Activated CD4-positive, alpha-beta T cell treated with anti-CD3 and anti-CD28 coated beads for 24 hours (primary cell): ENCODE results near the gene PDPK1.
"Not testable (repeated sequence)": the region's sequence is repeated elsewhere in the genome, so short reads cannot be mapped to it uniquely, and the experiment has no call there.

Experiments
- DNase-seq, 2 donors: peaks; one replicate each; pipeline ENCODE4 v3.0.0-alpha.2; 2020; ENCODE audit warnings: low read depth in 2 of 2

The PDPK1 gene

DNA sequence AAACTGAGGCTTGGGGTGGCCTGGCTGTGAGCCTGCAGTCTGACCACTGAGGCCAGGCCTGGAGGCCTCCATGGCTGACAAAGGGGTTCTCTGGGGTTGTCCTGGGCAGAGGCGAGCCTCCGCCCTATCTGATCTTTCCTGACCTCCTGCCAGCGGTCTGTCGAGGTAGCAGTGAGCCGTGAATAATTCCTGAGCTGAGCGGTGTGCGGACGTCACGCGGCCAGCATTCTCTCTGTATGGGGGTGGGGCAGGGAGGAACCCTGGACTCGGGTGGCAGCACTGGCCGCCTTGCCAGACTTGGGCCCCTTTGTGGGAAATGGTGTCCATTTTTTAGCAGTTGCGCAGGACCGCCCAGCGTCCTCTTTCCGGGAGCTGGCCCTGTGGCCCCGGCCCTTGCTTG is 74.1 kb downstream of the PDPK1 start:
- DNase-seq: not testable (repeated sequence)

DNA sequence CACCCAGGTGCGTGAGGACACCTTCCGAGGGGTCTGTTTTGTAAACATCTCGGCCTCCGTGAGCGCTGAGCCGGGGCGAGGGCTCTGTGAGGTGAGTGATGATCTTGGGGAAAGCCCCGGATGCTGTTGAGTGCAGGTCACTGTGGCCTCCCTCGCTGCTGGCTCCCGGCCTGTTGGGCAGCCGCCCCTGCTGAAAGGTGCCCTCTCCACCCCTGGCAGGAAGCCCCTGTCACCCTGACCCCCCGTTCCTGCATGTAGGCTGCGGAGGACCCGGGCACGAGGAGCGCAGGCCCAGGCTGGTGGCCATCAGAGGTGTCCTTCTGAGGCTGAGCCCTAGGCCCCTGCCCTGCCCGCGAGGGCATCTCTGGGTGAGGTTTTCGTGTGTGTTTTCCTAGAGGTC is 75.4 kb downstream of the PDPK1 start:
- not testable (repeated sequence) for DNase-seq

DNA sequence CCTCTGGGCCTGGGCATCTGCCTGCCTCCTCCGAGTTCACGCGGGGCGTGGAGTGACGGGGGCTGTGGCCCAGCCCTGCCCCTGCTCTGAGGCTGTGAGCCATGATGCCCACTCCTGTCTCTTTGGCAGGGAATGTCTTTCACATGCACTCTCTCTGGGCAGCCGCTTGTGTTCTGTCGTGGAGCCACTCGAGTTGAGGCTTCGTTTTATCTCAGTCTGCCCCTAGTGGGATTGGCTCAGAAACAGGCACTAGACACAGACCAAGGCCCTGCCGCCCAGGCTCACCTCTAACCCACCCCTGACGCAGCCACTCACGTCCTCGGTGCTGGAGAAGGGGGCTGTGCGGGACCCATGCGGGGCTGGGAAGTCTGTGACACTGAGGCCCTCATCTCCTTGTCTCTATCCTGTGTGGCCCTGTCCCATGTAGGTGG is 77.0 kb downstream of the PDPK1 start:
- DNase-seq: no peak

DNA sequence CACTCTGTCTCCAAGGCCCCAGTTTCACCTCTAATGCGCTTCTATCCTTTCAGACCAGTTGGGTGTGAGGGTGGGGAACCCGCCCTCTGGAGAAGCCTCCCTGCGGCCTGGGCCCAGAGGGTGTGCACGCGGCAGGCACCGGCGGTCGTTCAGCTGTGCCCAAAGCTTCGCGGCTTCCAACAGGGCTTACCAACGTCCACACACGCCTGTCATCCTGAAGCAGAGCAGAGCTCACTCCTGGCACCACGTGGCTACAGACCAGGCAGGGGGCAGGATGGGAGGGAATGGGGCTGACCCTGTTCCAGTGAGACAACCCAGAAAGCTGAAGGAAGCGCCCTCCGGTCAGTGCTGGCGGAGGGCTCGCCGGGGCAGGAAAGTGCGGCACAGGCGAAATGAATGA is 81.1 kb downstream of the PDPK1 start:
- DNase-seq: not testable (repeated sequence)

DNA sequence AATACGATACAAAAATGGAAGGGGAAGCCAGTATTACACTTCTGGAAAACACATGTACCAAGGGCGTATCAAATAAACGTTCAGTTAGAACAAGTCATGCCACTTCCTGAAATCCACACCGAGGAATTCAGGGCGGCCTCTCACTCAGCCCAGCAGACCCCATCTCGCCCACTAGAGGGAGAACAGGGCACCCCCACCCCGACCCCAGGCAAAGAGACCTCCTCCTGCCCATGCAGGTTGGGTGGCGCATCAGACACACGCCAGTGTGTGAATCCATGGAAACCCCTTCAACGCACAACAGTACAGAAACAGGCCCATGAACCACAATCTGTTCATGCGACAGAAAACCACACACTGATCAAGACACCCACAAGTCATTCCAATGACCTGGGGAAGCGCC is 81.8 kb downstream of the PDPK1 start:
- DNase-seq: peak in 1 of 2 donors; percentile 11

DNA sequence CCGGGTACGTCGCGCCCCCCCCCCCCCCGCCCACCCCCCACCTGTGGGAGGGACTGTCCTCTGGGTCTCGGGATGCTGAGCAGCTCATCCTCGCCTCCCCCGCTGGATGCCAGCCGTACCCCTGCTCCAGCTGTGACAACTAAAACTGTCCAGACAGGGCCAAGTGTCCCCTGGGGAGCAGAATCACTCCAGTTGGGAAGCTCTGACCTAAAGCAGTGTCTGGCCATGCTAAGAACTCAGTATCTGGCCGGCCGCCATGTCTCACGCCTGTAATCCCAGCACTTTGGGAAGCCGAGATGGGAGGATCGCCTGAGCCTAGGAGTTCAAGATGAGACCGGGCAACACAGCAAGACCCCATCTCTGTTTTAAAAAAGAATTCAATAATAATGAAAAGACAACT is 83.0 kb downstream of the PDPK1 start:
- not testable (repeated sequence) for DNase-seq

DNA sequence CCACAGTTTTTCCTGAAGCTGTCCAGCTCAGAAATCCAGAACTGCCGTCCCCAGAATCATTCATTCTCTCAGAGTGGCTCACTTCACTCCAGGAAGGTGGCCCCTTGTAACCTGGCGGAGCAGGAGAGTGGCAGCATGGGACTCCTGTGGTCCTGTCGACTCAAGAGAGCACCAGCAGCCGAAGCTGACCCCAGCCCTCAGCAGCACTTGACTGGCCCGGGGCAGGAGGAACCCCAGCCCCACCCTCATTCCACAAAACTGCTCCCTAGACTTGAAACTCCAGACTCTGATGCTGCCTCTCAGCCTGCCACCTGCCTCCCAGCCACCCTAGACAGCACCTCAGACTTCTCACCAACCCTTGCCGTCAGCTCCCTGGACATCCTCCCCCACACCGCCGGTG is 83.6 kb downstream of the PDPK1 start:
- not testable (repeated sequence) for DNase-seq

DNA sequence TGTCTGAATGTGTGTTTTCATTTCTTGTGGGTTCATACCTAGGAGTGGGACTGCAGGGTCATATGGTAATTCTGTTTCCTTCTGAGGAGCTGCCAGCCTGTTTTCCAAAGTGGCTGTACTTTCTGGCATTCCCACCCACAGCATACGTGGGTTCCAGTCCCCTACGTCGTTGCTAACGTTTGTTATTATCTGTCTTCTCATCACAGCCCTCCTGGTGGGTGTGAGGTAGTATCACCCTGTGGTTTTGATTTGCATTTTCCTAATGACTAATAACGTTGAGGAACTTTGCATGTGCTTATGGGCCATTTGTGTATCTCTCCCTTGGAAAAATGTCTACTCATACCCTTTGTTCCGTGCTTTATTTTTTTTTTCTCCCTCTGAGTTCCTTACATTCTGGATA is 89.3 kb downstream of the PDPK1 start:
- not testable (repeated sequence) for DNase-seq

DNA sequence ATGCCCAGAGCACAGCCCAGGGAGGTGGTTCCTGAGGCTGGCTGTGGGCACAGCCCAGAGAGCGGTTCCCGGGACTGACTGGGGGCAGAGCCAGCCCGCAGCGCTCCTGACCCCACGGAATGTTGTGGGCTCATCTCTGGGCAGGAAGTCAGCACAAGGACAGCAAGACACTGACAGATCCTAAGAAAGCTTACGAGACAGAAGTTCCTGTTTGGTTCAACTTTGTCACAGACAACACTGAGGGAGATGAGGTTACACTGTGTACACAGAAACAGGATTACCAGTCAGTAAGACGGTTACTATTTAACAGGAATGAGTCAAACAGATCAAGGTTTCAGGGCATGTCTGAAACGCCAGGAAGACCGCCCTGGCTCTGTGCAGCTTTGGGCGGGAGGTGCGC is 93.4 kb downstream of the PDPK1 start:
- DNase-seq: not testable (repeated sequence)

DNA sequence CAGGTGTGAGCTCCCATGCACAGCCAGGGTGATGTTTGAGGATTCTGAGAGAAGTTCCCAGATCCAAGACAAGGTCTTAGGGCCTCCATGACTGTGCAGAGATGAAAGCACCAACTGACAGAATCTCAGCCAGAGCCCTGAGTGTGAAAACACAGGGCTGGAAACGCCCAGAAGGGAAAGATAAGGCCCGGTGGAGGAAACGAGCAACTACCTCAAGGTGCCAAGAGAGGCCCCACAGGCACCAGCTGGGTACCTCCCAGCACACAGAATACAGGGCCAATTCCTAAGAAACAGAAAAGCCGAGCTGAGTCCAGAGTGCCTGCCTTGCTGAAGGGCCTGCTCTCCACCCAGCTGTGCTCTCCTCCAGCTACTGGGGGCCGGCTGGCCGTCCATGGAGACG is 94.5 kb downstream of the PDPK1 start:
- not testable (repeated sequence) for DNase-seq

DNA sequence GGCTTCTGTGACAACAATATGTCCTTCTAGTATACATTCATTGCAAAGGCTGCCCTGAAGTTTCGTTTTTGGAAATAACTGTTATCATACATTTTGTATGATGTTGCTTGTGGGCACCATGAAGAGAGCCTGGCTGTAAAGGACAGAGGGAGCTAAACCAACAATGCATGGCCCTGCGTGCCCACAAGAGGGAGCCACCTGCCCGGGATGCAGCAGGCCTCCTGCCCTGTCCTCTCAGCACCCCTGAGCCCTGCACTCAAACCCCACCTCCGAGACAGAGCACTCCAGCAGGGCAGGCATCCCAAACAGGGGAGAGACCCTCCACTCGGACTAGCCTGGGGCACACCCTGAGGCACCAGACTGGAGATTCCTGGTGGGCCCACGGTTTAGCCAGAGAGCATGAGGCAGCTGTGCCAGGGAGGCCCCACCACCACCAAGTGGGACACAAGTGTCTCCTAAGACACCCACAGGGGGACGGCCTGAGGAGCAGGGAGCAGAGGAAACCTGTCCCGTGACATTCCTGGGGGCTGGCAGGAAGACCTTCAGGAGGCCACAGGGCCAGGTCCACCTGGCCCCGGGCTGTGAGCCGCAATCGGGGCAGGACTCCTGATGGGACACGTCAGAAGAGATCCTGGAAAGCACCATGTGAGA is 101.4 kb downstream of the PDPK1 start:
- peak; percentile 28 to 48 for DNase-seq

DNA sequence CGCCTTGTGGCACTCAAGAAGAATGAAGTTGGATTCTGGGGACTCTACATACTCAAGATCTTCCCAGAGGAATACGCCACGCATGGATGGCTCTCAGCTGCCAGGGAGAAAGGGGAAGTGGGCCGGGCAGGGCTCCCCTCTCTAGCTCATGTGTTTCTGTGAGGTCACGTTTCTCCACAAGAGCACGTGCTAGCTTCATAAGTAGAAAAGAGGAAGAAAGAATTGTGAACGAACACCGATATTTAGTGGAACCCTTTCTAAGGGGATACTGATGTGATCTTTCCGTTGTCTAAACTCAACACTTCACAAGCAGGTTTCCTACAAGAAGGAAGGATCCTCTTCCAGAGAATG is 101.9 kb downstream of the PDPK1 start:
- DNase-seq: not testable (repeated sequence)

DNA sequence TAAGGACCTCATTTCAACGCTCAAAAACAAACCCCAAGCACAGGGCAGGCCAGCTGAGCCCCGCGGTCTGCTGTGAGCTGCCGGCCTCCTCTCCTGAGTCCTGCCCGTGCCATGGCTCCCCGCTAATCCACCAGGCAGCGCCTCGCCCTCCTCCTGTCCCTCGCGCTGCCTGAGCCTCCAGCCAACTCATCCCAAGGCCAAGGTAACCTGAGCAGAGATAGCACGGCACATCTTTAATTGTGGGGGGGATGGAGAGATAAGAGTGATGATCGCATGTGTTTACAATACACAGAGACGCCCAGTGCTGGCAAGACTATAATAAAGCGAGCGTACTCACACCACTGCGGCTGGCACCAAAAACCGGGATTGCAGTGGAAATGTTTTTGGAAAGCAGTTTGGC is 104.7 kb downstream of the PDPK1 start:
- DNase-seq: not testable (repeated sequence)

DNA sequence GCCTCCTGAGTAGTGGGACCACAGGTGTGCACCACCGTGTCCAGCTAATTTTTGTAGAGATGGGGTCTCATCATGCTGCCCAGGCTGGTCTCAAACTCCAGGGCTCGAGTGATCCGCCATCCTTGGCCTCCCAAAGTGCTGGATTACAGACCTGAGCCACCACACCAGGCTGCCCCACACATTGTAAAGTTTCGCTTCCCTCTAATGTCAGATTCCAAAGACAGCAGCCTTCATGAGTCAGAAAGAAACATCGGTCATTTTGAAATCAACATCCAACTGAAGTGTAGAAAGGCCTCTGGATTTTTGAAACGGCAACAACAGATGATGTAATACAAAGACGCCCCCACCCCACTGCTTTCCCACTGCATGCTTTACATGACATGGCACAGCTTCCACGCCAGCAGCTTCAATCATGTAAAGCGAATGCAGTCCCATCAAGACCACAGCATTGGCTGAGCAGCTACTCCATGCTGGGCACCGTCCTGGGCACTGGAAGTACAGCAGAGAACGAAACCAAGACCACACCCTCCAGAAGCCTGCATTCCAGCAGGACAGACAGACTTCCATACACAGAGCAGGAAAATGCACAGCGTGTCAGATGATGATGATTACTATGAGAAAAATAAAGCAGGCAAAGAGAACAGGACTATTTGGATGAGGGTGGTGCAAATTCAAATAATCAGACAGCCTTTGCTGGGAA is 107.1 kb downstream of the PDPK1 start:
- DNase-seq: not testable (repeated sequence)

DNA sequence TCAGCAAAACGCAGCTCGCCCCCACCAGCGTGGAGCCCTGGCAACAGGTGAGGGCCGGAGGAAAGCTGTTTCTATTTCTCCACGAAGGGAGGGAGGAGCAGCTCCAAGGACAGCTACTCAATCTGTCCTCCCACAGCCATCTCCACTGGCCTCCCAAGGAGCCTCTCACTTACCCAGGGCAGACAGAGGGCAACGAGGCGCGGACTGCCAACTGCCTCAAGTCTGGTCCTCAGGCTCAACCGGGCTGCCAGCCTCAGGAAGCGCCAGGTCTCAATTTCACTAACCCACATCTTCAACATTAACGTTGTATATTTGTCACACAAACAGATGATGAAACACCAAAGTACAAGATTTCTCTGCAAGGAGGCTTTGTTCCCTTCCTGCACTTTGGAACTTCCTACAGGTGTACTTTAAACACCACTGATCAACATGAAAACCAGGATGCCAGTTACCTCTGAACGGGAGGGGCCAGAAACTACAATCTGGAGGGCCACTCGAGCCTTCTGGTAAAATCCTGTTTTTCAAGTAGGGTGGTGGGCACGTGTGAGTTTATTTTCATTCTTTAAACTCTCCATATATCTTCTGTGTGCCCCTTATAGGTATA is 113.5 kb downstream of the PDPK1 start:
- DNase-seq: not testable (repeated sequence)
